Iris pigment epithelial cell (primary cell): ENCODE data around the gene RFX4.
"Not testable (repeated sequence)": the region's sequence is repeated elsewhere in the genome, so short reads cannot be mapped to it uniquely, and the experiment has no call there.

Experiments used
- DNase-seq: peaks from one replicate; pipeline ENCODE4 v3.0.0-alpha.2; 2011; ENCODE audit warnings: low read depth

RFX4 gene

GRCh38 chr12:106590601-106591000 lies 7.8 kb downstream of the RFX4 start:
- no peak for DNase-seq

GRCh38 chr12:106594447-106594846 lies 11.6 kb downstream of the RFX4 start:
- no peak for DNase-seq

- DNase-seq, result no peak
Observed at GRCh38 chr12:106595268-106595667, 12.5 kb downstream of the RFX4 start.

DNA sequence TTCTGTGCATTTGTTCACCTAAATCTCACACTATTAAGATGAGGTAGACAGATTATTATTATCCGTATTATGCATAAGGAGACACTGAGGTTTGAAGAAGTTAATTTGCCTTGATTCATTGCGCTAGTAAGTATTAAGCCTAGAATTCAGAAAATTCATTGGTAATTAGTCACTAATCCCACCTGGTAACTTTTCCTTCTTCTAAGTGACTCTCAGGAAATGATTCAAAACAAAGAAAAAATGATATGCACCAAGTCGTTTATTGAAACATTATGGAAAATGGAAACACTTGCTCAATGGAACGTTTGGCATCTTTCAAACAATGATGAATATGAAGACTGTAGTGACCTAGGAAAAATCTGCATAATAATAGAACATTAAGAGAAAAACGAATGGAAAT lies 15.2 kb downstream of the RFX4 start:
- DNase-seq, result no peak

DNA sequence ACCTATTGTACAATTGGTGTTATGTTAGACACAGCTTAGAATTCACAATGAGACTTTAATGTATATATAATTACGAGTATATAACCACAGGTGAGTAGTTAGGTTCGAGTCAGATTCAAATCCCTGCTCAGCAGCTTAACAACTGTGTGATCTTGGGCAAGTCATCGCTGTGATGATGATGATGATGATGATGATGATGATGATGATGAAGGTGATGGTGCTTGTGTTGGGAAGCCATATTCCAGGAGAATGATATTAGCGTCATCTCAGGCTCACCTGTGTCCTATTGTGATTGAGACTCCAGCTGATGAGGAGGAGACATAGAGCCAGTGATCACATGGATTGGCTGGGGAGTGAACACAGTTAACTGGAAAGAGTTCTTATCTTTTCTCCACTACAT lies 16.5 kb downstream of the RFX4 start:
- DNase-seq, result no peak

GRCh38 chr12:106600503-106600902 lies 17.7 kb downstream of the RFX4 start:
- no peak for DNase-seq

DNA sequence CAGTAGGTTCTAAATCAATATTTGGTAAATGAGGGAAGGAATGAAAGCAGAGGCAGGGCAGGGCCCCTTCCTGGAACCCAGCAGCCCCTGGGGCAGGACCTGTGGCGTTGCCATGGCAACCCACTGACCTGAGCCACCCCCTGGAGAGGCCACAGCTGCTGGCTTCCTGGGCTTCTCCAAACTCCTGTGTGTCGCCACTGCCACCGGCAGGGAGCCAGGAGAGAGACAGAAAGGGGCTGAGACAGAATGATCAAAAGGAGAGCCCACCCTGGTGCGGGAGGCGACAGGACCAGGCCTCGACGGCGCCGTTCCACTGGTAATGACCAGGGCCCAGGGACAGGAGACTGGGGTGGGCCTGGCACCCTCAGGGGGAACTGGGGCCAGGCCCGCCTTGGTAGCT lies 18.2 kb downstream of the RFX4 start:
- DNase-seq, result no peak

GRCh38 chr12:106601496-106601895 lies 18.7 kb downstream of the RFX4 start:
- no peak for DNase-seq

DNA sequence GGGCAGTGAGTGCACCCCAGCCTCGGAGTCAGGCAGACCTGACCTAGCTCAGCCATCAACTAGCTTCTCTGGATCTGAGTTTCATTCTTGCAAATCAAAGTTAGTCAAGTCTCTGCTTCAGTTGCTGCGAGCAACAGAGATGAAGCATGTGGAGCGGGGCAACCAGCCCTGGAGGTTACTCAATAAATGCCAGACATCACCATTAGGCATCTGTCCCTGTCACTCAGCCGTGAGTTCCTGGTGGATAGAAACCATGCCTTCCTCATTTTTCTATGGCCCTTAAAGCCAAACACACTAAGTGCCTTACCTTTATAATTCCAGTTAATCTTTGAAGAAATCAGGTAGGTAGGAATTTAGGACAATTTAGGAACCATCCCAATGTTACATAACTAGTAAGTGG lies 19.3 kb downstream of the RFX4 start:
- no peak for DNase-seq

DNA sequence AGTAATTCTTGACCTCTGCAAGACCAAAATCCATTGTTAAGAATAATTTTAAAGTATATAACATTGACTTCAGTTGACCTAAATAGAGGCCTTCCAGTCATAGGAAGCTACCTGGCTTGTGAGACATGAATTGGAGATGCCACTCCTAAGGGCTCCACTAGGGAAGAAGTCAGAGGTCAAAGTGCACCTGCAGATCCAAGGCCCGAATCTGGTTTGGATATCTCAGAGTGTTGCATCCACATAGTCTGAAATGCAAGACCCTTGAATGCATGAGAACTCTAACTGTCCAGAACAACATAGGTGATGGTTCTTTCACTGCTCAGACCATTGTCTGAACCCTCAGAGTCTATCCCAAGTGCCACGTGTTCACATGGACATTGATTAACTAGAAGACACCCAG lies 22.4 kb downstream of the RFX4 start:
- no peak for DNase-seq

GRCh38 chr12:106620588-106620987 lies 37.8 kb downstream of the RFX4 start:
- not testable (repeated sequence) for DNase-seq

- no peak for DNase-seq
Observed at GRCh38 chr12:106625976-106626375, 43.2 kb downstream of the RFX4 start.

DNA sequence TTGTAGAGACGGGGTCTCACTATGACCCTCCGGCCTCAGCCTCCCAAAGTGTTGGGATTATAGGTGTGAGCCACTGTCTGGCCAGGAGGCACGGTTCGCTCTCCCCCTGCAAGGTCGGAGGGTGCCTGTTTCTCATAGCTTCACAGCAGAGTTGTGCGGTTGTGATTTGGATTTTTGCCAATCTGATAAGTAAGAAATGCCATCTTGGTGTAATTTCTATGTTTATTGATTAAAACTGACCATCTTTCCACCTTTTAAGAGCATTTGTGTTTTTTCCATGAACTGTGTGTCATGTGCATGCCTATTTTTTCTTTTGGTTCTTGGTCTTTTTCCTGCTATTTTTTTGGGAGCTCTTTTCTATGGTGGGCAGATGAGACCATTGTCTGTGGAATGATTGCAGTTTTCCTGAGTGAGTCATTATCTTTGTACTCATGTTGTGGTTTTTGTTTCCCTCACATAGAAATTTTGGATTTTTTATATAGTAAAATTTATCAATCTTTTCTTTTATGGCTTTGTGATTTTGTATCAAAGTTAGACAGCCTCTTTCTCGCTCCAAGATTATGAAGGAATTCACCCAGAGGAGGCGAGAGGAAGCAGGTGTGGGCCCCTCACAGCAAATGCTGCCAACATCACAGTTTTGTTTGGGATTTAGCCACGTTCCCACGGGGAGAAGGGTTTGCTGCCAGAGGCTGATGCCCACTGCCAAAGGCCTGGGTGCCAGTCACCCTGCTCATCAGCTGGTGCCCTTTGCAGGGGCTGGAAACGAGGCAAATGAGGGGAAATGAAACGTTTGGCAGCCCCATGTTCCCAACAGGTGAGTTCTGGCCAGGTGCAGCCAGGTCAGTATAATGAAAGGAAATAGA lies 47.2 kb downstream of the RFX4 start:
- peak; percentile 62 for DNase-seq

GRCh38 chr12:106631150-106631549 lies 48.3 kb downstream of the RFX4 start:
- no peak for DNase-seq

DNA sequence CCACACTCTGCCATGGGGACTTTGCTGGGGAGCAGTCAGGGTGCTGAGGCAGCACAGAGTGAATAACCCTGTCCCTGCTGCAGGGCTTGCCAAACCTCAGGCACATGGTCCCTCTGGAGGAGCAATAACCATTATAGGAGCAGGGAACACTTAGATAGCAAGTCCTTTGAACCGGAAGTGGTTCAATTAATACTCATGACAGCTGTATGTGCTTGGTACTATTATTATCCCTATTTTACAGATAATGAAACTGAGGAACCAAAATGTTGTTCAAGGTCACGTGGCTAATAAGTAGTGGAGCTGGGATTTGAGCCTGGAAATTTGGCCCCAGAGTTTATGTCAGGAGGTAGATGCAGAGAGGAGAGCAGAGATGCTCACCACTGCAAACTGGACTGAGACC lies 49.0 kb downstream of the RFX4 start:
- no peak for DNase-seq

DNA sequence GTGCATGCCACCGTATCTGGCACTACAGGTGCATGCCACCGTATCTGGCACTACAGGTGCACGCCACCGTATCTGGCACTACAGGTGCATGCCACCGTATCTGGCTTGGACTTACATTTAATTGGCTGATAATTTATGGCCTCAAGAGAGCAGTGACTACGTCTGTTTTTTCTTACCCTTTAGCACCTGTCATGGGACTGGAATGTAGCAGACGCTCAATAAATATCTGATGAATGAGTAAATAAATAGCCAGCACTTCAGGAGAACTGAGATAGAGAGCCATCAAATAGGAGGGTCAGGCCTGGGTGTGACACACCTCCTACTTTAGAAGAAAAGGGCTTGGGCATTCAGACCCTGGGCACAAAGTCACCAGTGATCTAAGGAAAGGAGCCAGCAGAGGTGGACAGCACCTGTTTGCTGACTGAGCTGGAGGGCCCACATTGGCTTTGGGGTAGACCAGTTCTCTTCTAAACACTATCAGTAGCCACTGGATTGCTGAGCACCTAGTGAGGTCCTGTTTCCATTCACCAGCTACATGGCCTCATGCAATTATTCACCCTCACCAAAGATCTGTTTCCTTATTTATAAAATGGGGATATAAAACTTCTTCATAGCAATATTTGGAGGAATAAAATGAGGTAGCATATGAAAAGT lies 50.1 kb downstream of the RFX4 start:
- DNase-seq, result peak; percentile 20

DNA sequence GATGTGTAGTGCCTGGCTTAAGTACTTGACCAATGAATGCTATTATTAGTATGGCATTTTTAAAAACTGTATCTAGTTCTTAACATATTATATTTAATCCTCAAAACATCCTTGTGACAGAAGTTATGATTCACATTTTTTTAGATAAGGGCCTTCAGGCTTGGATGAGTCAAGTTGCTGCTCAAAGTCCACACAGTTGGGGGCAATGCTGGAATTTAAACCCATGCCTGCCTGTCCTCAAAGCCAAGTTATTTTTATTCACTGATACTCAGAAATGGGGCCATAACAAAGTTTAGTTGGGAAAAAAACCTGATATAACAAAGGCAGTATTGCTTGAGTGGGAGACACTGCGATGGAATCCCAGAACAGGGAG lies 50.6 kb downstream of the RFX4 start:
- peak; percentile 69 for DNase-seq

- DNase-seq, result no peak
Observed at GRCh38 chr12:106634206-106634605, 51.4 kb downstream of the RFX4 start.

DNA sequence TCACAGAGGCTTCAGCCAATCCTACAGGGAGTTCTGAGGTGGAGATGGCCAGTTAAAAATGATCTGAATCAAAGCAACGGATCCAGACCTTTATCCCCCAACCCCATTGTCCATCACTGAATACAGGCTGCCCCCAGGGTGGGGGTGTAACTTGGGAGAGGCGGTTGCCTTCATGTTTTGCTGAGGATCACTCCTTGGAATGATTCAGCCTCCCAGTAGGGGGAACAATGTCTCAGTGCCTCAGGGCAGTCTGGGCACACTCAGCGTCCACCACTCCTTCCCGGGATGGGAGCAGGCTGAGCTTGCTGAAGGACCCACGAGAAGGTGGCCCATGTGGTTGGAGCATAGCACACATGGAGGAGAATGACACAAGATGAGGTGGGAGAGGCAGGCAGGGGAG lies 60.2 kb downstream of the RFX4 start:
- DNase-seq, result no peak

DNA sequence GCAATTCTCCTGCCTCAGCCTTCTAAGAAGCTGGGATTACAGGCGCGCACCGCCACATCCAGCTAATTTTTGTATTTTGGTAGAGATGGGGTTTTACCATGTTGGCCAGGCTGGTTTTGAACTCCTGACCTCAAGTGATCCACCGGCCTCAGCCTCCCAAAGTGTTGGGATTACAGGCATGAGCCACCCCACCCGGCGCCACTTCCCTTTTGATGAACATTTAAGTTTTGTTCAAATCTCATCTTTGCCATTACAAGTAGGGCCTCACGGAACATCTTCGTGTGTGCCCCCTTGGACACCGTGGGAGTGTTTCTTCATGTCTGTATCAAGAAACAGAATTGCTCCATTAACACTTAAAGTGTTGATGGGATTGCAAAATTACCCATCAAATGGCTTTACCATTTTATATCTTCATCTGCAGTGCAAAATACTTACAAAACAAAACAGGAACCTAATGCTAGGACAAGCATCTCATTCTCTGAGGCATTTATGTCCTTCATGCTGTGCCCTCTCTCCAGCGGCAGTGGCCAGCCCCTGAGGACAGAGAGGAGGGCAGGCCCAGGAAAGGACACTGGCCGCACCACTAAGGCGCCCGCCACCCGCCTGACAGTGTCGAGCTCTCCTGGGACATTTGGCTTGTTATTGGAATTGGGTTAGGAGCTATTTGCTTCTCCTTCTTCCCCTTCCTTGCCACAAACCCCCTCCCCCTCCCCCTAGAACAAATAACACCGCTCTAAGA lies 61.7 kb downstream of the RFX4 start:
- DNase-seq, result no peak

DNA sequence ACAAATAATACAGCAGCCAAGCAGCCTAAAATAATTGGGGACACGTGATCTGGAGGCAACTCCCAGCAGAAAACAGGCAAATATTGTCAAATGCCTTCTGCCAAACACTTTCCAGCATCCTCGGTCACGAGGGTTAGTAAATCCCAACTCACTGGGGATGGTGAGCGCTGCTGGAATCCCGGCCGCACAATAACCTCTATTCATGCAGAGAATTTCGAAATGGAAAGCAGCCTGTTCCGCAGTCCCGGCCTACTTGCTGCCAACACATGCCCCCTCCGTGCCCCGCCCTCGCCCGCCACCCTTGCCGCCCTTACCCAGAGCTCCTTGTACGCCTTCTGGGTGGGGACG lies 62.2 kb downstream of the RFX4 start:
- DNase-seq, result no peak

- DNase-seq, result no peak
Observed at GRCh38 chr12:106645465-106646330, 62.9 kb downstream of the RFX4 start.
